Esophagus (tissue), 2 donors: ENCODE data around the gene DLD. TPM values are rescaled to one million over a fixed set of nuclear protein-coding genes. Genes with fewer than 3 reads are reported as not detected.
A peak's percentile ranks its signal among the peaks of the same experiment; 100 is the strongest.

Source experiments
- H3K27ac ChIP-seq, 2 donors: one replicate each; pipeline ENCODE4 v1.5.1; 2013; ENCODE audit warnings: low read depth in 2 of 2, mild to moderate bottlenecking in 2 of 2, inconsistent platforms in 1 of 2, low read length in 1 of 2, moderate library complexity in 1 of 2
- H3K27me3 ChIP-seq, 2 donors: one replicate each; pipeline ENCODE4 v1.6.1; 2013; ENCODE audit warnings: low read length in 2 of 2, control low read depth in 1 of 2, mild to moderate bottlenecking in 1 of 2; ENCODE audit not compliant: insufficient read depth in 2 of 2, control insufficient read depth in 1 of 2
- H3K36me3 ChIP-seq, 2 donors: one replicate each; pipeline ENCODE4 v1.6.1; 2013; ENCODE audit warnings: low read length in 1 of 2; ENCODE audit not compliant: control insufficient read depth in 2 of 2, insufficient read depth in 2 of 2
- H3K4me1 ChIP-seq, 2 donors: one replicate each; pipeline ENCODE4 v1.6.1; 2013; ENCODE audit warnings: low read length in 1 of 2; ENCODE audit not compliant: control insufficient read depth in 2 of 2, insufficient read depth in 2 of 2
- H3K4me3 ChIP-seq, 2 donors: one replicate each; pipeline ENCODE4 v1.5.1; 2013; ENCODE audit warnings: low read length in 2 of 2, mild to moderate bottlenecking in 2 of 2, low read depth in 1 of 2, moderate library complexity in 1 of 2
- H3K9me3 ChIP-seq, 2 donors: one replicate each; pipeline ENCODE4 v1.6.1; 2013; ENCODE audit warnings: mild to moderate bottlenecking in 2 of 2, low read depth in 1 of 2, low read length in 1 of 2, moderate library complexity in 1 of 2; ENCODE audit not compliant: control insufficient read depth in 2 of 2, insufficient read depth in 1 of 2
- WGBS, 2 donors: extraction: QIAGEN DNeasy Blood & Tissue Kit; methylation state at CpG; one replicate each; pipeline ENCODE4 v1.1.7; 2013; 5-methylcytosine and 5-hydroxymethylcytosine counted together
- polyA plus RNA-seq, 2 donors: library from polyadenylated mRNA; stranded (reverse); fragments of 200-250 nt; gene quantifications; one replicate each; pipeline ENCODE4 v1.2.3, GENCODE V29; 2013
- donor health status: healthy with polysubstance abuse.
- donor health status: Bipolar disorder and iron deficiency.

Gene DLD
- polyA plus RNA-seq, 2 donors = 9.3 to 74.6 TPM

DNA sequence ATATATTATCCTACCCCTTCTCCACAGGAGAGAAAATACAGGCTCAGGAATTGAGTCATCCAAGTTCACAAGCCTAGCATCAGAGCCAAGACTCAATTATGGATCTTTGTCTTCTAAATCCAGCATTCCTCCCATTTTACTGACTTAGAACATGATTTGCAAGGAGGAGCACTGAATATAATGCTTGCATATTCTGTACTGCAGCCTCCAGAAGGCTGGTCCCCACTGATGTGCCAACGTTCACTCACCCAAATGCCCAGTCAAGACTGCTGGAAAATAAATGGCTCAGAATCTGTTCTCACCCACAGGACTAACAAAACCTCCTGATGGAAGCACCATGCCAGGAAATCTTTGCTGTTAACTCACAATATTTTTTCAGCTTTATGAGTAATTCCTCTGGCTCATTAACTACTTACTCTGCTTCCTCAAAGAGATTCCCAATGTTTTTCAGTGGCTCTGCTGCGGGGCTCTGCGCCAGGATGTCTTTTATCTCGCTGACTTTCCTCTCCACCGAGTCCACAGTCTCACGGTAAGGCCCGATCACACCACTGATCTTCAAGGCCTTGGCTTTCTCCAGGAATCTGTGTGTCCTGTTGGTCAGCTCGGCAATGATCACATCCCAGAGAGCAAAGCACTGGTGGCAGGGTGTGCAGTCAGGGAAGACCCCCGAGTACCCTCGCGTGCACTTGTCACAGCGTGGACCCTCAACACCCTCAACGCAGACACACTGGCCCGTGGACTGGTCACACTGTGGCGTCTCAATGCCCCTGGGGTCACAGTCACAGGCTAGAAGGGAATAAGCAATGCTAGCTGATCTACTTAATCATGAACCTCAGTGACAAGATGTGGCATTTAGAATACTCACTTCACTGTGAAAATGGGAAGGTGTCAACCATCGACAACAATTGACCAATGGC lies 48.8 kb downstream of the DLD start:
- Histone ChIP-seq H3K4me1 (peaks cover 0 to 6% of the 10 kb centered on the region in 2 donors), H3K9me3 (no peaks in the 10 kb centered on the region), H3K27ac (peak overlapping the region; percentile 66 to 88), H3K4me3 (no peak overlapping the region), H3K27me3 (no peaks in the 10 kb centered on the region), H3K36me3 (peaks cover 0 to 5% of the 10 kb centered on the region in 2 donors)
- 59 to 64% methylated on average over 16 of the region's 16 CpGs for WGBS, 2 donors

DNA sequence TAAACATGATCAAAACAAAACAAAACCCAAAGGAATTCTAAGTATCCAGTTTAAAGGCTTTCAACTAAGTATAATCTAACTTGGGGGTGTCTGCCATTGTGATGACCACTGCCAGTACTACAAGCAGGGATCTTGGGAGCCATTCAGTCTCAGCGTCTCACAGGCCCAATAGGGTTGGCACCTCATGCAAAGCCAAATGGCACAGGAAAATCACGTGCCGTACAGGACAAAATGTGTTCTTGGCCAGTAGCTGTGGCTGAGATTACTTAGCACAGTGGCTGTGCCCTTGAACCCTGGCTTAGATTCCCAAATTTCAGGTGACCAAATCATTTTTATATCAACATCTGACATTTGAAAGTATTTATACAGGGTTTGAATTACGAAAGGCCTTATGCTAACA lies 50.0 kb downstream of the DLD start:
- Histone ChIP-seq H3K4me3 (no peak overlapping the region), H3K4me1 (peaks cover 0 to 4% of the 10 kb centered on the region in 2 donors), H3K36me3 (peaks cover 2 to 6% of the 10 kb centered on the region in 2 donors), H3K27me3 (no peaks in the 10 kb centered on the region), H3K27ac (peak overlapping the region in 1 of 2 donors; percentile 55), H3K9me3 (no peaks in the 10 kb centered on the region)
- WGBS, 2 donors = 91 to 94% methylated on average over 4 of the region's 4 CpGs

DNA sequence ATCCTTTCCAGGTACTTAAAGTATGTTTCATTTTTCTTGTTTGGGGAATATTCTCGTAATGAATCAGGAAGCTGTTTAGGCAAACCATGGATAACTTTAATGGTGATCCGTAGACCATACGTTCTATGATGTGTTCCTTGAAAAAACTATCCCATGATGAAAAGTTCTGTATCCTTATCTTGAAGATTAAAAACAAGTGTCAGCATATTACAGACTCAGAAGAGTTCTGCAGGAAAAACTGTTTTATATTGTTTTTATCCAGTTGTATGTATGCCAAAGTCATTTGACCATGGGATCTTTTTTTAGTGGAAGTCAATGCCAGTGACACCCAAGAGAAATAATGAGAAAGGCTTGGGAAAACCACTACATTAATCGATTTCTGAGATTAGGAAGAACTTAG lies 52.0 kb downstream of the DLD start:
- no peak overlapping the region for H3K27ac ChIP-seq
- no peaks in the 10 kb centered on the region for H3K9me3 ChIP-seq
- WGBS, 2 donors = 94% methylated on average over 4 of the region's 4 CpGs
- no peaks in the 10 kb centered on the region for H3K27me3 ChIP-seq
- H3K4me3 ChIP-seq = no peak overlapping the region
- peaks cover 0 to 4% of the 10 kb centered on the region in 2 donors for H3K4me1 ChIP-seq
- peaks cover 2 to 6% of the 10 kb centered on the region in 2 donors for H3K36me3 ChIP-seq

DNA sequence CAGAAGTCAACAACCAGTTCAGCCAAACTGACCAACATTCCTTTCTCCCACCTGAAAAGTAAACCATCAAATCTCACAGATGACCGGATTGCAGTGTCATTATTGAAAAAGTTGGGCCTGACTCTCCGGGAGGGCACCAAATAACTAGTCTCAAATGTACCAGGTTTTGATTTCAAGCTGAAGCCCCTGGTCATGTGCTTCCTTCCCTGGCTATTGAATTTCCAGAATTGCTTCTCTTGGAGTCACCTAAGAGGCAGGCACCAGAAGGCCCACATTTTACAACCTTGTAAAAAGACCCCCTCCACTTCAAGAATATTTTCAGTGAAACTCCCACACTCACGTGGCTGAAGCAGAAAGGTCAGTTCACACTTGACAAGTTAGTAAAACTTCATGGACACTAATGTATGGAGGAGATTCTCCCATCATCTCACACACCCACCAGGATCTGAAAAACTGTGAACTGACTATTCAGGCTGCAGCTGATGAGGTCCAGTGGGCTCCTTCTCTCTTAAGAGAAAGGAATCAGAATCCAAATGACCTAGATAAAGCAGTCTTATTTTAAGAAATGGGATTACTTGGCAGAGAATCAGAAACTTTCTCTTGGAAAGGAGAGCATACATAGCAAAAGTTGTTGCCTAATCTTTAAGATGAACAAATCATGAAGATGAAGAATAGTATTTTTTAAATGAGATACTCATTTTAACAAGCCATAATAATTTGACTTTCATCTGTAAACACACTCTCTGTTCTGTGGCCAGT lies 53.6 kb downstream of the DLD start:
- no peak overlapping the region for H3K4me3 ChIP-seq
- peaks cover 0 to 4% of the 10 kb centered on the region in 2 donors for H3K4me1 ChIP-seq
- no peaks in the 10 kb centered on the region for H3K9me3 ChIP-seq
- peaks cover 2 to 6% of the 10 kb centered on the region in 2 donors for H3K36me3 ChIP-seq
- no peak overlapping the region for H3K27ac ChIP-seq
- no peaks in the 10 kb centered on the region for H3K27me3 ChIP-seq
- WGBS, 2 donors = 84 to 89% methylated on average over 3 of the region's 3 CpGs

DNA sequence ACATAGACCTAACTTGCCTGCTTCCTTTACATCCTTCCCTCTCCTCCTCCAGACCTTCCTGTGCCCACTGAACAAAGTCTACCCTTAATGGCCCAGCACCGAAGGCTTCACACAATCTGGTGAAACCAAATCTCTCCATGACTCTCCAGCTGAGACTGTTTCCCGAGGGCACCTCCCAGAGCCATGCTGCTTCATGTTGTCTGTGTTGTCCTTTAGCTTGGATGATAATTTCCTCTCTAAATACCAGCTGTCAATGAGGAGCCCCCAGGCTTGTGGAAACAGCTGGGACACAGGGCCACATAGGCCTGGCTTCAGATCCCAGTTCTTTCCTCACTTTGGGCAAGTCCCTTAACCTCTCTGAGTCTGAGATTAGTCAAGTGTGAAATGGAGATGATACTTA lies 54.3 kb downstream of the DLD start:
- Histone ChIP-seq H3K27ac (no peak overlapping the region), H3K4me1 (no peaks in the 10 kb centered on the region), H3K9me3 (no peaks in the 10 kb centered on the region), H3K27me3 (no peaks in the 10 kb centered on the region), H3K36me3 (peaks cover 2% of the 10 kb centered on the region in 2 donors), H3K4me3 (no peak overlapping the region)
- 91 to 96% methylated on average over 2 of the region's 2 CpGs for WGBS, 2 donors

DNA sequence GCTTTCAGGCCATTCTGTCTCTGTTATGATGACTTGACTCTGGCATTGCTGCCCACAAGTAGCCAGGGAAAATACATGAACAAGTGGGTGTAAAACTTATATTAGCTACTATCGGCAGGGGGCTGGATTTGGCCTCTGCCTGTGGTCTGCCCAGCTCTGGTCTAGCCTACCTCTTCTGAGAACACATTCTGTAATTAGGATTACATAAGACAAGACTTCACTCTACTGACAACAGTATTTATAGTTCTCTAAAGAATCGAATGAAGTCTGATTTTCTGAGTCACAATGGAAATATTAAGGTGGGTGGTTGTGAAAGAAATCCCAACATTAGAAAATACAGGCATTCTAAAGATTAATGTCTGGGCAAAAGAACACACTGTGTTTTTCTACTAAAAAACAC lies 55.5 kb downstream of the DLD start:
- H3K27ac ChIP-seq = no peak overlapping the region
- H3K36me3 ChIP-seq = peaks cover 2% of the 10 kb centered on the region in 2 donors
- H3K4me1 ChIP-seq = no peaks in the 10 kb centered on the region
- WGBS, 2 donors = 56 to 58% methylated on average over 2 of the region's 2 CpGs
- H3K27me3 ChIP-seq = no peaks in the 10 kb centered on the region
- no peaks in the 10 kb centered on the region for H3K9me3 ChIP-seq
- no peak overlapping the region for H3K4me3 ChIP-seq

DNA sequence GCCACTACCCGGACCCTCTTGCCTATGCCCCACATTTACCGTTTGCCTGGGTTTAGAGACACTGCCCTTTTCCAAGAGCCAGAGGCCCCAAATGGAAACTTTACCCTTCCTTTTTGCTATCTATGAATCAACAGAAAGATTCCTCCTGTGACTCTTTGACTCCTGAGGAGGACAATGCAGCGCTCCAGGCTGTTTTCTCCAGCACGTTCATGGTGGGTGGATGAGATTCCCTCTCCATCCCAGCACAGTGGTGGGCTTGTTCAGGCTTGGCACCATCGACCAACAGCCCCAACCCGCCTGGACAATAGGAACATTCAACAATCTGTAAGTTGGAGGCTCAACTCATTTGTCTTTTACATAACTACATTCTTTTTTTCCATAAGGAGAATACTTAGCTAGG lies 55.9 kb downstream of the DLD start:
- WGBS, 2 donors = 79 to 87% methylated on average over 6 of the region's 6 CpGs
- H3K27ac ChIP-seq = no peak overlapping the region
- peaks cover 2 to 5% of the 10 kb centered on the region in 2 donors for H3K36me3 ChIP-seq

DNA sequence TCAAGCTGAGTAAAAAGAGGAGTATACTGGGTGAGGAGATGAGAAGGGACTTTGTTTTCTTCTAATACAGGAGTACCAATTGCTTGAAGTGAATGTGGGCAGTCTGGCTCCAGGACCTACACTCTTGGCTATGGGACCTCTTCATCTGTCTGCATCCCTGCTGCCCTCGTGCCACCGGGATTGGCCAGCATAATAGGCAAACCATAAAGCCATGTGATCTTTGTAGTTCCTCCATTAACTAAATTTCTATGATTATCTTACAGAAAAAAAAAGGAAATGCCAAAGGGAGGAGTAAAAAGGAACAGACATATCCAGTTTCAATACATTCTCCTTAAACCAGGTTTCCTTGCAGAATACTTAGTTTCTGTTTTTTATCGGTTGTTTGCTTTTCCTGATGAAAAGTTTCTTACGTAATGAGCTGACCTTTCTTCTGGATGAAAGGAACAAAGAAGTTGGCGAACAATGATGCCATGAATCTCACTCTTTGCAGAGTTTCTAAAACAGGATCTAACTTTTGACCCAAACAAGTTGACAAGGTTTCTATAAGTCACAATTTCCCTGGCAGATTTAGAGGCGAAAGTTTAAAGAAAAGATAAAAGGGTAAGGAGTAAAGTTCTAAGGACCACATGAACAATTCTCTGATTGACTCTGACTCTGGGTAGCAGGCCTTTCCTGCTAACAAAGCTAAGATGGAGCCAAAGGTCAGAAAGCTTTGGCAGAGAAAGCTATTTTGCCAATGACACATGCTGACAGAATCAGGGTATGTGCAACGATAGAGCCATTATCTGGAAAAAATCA lies 57.9 kb downstream of the DLD start:
- peaks cover 2 to 6% of the 10 kb centered on the region in 2 donors for H3K36me3 ChIP-seq
- 62 to 75% methylated on average over 7 of the region's 7 CpGs for WGBS, 2 donors
- no peak overlapping the region for H3K27ac ChIP-seq
- no peak overlapping the region for H3K4me3 ChIP-seq
- H3K27me3 ChIP-seq = no peaks in the 10 kb centered on the region
- H3K9me3 ChIP-seq = no peaks in the 10 kb centered on the region
- H3K4me1 ChIP-seq = peaks cover 0 to 4% of the 10 kb centered on the region in 2 donors

More for the DNA sequence above, 55.9 kb downstream of the DLD start:
- Histone ChIP-seq H3K4me3 (no peak overlapping the region), H3K27me3 (no peaks in the 10 kb centered on the region), H3K4me1 (peaks cover 0 to 3% of the 10 kb centered on the region in 2 donors), H3K9me3 (no peaks in the 10 kb centered on the region)

DNA sequence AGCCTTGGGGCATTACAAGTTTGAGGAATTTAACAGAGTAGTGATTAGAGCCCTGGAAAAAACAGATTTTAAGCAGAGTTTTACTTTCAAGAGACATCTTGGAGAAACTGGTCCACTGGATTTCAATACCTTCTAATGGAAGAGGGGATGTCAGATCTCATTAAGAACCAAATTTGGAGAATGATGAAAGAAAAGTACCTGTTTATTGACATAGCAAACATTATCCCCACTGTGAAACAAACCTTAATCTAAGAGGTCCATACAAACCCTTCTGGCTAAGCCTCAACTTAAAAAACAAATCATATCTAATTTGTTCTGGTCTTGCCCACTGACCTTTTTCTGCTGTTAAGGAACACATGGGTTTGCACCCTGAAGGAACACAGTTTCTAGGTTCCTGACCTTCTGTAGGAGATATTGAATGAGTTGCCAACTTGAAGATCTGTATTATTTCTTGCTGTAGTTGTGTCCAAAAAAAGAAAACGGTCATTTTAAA lies 58.5 kb downstream of the DLD start:
- Histone ChIP-seq H3K4me1 (peaks cover 0 to 4% of the 10 kb centered on the region in 2 donors), H3K27me3 (no peaks in the 10 kb centered on the region), H3K9me3 (no peaks in the 10 kb centered on the region), H3K36me3 (peaks cover 2 to 6% of the 10 kb centered on the region in 2 donors), H3K27ac (no peak overlapping the region), H3K4me3 (no peak overlapping the region)
- 68 to 69% methylated on average over 1 of the region's 1 CpG for WGBS, 2 donors
